Embryonic facial prominence (tissue), 1 donor: ENCODE measurements around the gene RAD51AP2.

Experiments
- DNase-seq: peaks from one replicate; pipeline ENCODE4 v3.0.0-alpha.2; 2016; ENCODE audit errors: extremely low spot score

Gene RAD51AP2

DNA sequence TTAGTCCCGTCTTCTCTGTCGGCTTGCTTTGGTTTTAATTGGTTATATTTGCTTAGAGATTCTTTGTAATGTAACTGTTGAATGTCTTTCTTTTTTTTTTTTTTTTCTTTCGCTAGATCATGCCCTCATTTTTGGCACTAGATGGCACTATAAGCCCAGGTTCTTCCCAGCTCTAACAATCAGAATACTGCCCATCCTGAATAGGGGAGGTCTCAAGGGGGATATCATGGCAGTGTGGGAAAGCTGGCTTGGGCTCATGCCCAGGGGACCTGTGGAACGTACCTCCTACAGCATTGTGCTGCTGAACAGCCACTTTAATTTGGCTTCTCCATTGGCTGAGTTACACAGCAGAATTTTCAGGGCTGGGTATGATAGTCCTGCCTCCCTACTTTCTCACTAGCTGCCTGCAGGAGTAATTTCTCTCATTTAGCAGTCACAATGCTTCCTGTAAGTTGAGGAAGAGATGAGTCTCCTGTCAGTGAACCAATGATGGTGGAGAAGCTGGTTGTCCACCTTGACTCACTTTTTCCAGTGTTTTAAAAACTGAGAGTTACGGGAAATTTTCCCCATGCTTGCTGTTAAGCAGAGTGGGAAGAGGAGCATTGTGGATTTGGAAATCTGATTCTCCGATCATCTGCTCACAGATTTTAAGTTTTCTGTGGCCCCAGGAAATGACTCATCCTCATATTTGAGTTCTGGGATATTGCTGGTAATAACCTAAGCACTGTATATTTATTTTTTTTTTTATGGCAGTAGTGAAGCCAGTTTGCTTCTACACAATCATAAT lies 47.2 kb downstream of the RAD51AP2 start:
- no peak for DNase-seq

- DNase-seq = no peak
Observed at GRCh38 chr2:17461087-17461475, 57.2 kb downstream of the RAD51AP2 start.
